SIG-M5 treated with dmso at 0.1 percent for 504 hours (cell line): ENCODE results near the gene SMCHD1.

Experiments used
- DNase-seq: peaks from one replicate; lab custom pipeline; 2025; ENCODE audit not compliant: unreplicated experiment; lab: John Stamatoyannopoulos, UW

Gene SMCHD1

DNA sequence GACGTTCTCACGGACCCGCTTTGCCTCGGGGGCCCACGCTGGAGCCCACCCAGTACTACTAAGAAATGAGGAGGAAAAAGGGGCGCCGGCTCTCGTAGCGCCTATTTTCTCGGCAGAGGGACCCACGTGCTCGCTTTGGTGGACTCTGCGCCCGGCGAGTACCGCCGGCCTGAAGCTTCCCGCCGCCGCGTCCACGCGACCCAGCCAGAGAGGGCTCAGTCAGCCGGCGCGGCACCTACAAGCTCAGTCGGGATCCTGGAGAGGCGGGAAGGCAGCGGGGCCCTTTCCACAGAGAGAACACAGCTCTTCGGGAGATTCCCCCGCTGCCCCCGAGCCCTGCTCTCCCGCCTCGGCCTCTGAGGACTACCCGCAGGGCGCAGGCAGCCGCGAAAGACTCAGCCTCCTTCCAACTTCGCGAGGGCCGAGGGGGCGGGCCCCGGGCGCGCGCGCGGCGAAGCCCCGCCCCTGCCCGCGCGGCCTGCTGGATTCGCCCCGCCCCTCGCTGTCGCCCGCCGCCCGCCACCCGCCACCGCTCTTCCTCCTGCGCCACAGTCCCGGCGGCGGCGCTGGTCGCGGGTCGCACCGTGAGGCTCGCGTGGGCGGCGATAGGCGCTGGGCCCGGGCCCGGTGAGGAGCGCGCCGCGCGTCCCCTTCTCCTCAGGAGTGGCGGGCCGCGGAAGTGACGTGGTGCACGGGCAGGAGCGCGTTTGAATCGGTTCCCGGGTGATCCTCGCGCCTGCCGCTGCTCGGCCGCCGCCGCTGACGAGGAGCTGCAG lies at the start of gene SMCHD1:
Gene SMCHD1 (plus strand): TSS at position 549 of the 776 bp plus-strand sequence. CDS start 350 bp downstream, outside the sequence.
- DNase-seq, result peak; percentile 77

DNA sequence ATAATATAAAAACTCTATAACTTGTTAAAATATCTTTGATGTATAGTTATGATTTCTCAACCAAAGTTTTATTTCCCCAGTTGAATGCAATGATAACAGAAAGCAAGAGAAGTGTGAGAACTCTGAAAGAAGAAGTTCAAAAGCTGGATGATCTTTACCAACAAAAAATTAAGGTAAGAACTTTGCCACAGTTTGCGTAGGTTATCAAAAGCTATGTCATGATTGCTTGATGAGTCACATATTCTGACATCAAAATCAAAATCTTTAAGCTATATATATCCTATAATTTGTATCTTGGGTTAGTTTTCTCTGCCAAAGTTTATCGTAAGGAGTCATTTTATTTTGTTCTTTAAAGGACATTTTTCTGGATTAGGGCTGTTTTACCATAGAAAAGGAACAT lies 49.2 kb upstream of the SMCHD1 start:
- DNase-seq, result no peak

DNA sequence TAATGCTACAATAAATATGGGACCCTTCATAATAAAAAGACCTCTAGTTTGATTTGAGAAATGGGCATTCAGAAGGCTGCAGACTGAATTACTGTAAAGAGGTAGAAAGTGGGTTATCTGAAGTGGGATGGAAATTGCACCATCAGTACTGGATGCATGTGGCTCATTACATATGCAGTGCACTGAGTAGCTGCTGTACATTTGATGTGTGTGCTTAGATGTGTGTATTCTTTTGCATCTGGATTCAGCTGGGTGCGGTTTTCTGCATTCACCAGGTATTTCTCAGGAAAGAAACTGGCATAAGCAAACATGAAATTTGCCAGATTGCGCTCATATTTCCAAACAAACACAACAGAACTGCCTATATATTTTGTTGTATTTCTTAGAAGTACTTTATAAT lies 45.9 kb upstream of the SMCHD1 start:
- DNase-seq, result no peak

DNA sequence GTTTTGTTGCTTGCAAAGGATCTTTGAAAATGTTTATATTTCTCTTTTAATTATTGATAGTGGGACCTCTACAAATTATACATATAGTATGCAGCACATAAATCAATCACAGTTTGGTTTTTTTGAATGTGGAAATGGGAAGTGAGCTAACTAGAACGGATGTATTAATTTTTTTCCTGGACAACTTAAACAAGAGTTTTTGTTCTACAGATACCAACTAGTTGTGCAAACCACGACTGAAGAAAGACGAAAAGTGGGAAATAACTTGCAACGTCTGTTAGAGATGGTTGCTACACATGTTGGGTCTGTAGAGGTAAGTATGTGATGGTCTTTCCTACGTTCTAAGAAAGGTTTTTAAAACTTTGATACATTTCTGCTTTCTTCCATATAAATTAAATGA lies 45.0 kb upstream of the SMCHD1 start:
- no peak for DNase-seq

DNA sequence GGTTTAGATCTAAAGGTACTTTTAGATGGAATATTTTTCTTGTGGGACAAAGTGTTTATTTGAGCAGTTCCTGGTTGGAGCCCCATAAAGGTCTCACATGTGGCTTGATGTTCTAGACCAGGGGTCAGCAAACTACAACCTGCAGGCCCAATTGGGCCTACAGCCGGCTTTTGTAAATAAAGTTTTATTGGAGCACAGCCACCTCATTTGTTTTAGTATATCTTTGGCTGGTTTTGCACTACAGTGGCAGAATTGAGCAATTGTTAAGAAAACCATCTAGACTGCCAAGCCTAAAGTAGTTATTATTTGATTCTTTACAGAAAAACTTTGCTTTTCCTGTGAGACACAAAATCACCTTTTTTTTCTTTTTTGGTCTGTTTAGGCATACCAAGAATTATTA lies 42.5 kb upstream of the SMCHD1 start:
- DNase-seq, result no peak

DNA sequence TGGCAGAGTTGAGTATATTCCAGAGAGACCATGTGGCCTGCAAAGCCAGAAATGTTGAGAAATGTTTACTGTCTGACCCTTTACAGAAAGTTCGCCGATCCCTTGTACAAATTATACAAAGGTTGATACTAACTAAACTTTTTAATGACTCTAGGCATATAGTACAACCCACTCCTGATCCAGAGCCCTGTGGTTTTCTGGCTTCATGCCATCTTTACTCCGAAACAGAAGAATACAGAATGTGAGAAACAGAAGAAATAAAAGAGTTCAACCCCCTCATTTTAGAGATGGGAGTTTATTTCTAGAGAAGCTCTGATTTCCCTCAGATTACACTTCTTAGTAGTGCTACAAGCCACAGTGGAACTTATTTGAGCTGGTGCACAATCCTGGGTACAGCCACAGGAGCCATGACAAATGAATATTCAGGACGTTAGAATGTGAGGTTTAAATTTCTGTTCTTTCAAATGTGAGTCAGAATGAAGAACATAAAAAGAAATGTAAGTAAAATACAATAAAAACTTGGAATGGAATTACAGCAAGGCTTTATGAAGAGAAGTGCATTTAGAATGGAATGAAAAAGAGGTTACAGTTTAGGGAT lies 38.0 kb upstream of the SMCHD1 start:
- no peak for DNase-seq

DNA sequence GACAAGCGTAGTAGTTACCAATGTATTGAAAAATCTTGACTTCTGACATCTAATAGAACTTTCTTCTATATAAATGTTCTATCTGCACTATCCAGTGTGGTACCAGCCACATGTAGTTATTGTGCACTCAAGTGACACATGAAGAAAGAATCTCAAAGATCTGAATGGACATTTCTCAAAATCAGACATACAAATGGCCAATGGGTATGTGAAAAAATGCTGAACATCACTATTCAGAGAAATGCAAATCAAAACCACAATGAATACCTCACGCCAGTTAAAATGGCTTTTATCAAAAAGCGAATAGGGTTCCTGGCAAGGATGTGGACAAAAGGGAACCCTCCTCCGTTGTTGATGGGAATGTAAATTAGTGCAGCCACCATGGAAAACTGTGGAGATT lies 37.5 kb upstream of the SMCHD1 start:
- no peak for DNase-seq

DNA sequence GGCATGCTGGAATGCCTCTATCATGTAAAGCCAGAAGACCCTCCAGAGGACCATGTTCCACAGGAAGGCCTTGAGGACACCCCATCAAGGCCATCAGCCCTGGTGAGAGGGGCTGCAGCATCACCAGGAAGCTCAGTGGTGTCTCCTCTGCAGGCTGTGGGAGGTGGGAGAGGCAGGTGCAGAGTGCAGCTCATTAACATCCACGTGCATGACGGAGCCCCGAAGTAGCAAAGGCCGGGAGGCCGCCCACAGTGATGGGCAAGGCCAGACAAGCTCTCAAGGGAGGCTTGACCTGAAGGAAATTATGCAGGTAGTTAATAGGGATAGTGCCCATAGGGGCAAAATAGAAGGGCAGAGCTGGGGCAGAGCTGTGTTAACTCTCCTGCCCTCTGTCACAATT lies 30.3 kb upstream of the SMCHD1 start:
- DNase-seq, result no peak

DNA sequence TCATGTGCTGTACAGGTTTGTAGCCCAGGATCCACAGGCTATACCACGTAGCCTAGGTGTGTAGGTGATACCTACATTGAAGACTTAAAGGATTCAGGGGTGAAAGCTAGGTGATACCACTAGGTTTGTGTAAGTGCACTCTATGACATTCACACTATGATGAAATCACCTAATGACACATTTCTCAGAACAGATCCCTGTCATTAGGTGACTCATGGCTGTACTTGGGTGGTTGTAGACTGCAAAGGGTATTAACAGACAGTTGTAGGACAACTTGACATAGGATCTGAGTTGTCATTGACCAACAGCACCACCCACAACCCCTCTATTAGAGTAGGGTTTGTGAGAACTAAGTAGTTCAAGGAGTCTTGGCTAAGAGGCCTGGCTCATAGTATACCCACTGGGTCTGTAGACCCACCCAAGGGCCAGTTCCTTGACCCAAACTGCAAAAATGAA lies 27.7 kb upstream of the SMCHD1 start:
- peak; percentile 37 for DNase-seq

DNA sequence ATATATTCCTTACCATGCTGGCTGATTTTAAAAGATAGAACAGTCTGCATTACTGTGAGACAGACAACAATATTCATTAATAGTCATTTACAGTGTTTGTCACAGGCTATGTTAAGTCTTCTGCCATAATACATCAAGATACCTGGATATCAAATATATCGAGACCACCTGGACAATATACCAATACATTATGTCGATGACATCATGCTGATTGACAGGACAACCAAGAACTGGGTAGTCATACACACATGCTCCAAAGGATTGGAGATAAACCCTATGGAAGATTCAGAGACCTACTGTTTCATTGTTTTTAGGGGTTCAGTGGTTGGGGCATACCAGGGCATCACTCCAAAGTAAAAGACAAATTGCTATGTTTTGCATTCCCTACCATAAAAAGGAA lies 26.5 kb upstream of the SMCHD1 start:
- DNase-seq, result no peak

DNA sequence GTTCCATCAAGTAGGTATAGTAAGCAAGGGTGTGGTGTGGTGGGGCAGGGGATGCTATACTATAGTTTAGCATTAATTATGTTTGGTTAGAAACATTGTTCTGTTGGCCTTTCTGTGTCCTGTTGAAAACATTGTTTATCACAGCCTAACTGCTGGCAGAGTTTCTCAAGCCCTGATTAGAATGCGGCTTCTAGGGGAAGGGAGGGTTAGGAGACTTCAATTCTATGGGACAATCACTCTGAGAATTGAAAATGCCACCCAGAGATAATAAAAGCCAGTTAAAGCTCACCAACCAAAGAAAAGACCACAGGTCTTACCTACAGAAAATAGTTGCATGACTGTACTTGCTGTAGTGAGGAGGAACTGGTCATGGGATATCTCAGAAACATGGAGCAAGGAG lies 19.9 kb upstream of the SMCHD1 start:
- no peak for DNase-seq

DNA sequence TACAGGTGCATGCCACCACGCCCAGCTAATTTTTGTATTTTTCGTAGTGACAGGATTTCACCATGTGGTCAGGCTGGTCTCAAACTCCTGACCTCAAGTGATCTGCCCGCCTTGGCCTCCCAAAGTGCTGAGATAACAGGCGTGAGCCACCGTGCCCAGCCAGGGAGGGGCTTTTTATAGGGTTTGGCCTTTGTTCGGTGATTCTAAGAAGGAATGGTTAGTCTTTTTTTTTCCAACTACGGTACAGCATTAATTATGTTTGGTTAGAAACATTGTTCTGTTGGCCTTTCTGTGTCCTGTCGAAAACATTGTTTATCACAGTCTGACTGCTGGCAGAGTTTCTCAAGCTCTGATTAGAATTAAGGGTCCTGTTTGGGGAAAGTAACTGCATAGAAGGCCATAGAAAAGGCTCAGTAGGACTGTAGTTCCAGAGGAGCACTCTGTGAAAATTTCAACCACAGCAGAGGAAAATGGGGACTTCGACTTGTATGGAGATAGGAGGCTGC lies 19.3 kb upstream of the SMCHD1 start:
- no peak for DNase-seq

DNA sequence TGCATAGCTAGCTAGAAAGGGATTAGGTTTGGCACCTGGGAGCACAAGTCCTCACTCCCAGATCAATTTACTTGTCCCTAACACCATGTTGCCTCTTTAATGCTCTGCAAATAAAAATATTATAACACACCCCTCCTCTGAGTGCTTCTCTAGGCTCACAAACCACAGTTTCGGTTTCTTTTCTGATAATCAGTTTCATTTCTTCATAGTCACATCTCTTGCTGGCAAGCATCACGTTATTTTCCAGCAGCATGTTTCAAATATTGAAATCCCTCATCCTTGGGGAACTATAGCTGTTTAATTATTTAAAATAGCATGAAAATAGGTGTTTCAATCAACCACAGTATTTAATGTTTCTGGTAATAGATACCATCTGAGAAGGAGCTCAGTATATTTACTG lies 13.9 kb upstream of the SMCHD1 start:
- DNase-seq, result peak; percentile 90

DNA sequence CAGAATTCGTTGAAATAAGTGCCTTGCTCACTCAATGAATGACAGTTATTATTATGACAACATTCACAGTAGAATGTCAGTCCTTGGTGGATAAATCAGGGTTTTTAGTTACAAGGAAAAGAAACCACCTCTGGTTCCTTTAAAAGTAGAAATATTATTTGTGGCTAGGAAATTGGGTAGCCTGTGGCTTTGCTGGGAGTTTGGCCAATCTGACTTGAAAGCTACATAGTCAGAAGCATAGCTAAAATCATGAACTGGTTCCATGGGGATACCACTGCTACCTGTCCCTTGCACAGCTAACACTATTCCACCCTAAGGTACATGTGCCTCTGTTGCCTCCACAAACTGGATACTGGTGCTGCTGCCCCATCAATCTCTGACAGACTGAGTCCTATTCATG lies 12.8 kb upstream of the SMCHD1 start:
- no peak for DNase-seq

DNA sequence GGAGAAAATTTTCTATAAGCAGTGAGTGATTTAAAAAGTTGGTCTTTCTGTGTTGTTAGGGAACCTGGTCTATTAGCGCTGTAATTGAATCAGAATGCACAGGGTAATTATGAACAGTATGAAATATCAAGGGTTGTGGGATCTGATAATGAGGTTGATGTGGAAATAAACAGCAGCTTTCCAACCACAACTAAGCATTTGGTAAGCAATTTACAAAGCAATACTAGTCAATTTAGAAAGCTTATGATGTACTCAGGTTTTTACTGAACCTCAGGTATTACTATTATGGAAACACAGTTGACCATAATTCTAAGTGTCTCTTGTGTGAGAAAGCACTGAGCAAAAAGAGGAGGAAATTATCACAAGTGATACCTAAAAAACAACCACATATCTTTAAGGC lies 11.0 kb upstream of the SMCHD1 start:
- no peak for DNase-seq

DNA sequence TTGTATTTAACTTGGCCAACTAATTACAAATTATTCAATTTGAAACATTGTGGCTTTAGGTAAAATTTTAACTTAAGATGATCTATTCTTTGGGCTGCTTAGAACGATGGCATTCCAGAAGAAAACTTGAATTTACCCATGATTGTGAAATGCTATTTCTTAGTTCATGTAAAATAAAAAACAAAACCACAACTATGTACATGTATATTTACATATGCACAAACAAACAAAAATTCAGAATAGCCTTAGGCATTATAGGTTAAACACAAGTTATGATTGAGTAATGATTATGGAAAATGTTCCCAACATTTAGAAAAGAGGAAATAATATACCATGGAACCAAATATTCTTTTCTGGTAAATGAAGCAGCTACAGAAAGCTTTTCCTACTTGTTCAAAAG lies 3.5 kb upstream of the SMCHD1 start:
- no peak for DNase-seq

DNA sequence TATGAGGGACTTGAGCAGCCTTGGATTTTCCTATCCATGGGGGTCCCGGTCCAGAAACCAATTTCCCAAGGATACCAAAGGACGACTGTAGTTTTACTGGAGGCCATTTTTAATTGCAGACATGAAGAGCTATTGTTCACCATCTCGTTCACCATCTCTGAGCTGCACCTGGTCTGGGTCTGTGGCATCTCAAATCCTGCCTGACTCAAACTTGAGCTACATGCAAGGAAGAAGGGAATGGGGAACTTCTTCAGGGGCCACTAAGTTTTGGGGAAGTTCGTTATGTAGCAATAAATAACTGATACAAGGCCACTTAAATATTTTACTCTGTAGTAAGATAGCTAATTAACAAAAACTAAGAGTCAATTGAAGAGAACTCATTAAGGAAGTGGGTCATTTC lies 2.1 kb upstream of the SMCHD1 start:
- peak; percentile 85 for DNase-seq

DNA sequence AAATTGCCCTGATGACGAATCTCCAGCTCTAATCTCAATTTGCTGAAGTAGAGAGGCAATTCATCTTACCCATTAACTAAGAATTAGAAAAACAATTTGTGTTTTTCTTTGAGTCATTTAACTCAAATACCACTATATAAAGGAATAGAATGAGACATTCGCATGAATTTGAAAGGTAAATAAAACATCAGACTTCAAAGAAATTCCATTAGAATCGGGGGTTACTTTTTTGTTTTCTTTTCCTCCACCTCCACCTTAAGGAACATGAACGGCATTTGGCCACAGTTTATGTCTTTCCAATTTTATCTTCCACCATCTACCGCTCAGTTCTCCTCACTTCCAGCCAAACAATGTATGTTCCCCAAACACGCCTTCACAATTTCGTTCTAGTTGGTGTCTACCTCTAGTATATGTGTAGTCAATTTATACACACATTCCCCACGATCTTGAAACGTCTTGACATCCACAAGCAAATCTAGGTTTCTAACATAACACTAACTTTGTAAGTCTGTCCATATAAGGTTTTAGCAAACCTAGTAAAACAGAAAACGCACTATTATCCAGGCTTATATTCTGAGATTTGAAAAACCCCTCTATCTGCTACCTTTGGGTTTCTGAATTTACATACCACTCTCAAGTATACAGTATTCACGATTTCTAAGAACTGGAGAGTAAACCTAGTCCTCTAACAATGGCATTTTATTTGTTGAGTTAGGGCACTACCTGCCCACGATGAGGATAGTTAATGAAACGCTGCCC lies 1.2 kb upstream of the SMCHD1 start:
- no peak for DNase-seq

DNA sequence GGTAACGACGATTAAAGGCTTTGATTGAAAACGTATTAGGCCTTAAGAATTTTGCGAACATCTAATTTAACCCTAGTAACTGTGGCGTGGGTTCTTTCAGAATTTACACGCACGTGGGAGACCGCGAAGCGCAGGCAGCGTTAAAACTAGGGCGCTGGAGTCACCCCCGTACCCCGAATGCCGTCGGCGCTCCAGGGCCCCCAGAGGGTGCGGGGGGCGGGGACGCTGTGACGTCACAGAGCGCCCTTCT lies 673 bp upstream of the SMCHD1 start:
- DNase-seq, result no peak

DNA sequence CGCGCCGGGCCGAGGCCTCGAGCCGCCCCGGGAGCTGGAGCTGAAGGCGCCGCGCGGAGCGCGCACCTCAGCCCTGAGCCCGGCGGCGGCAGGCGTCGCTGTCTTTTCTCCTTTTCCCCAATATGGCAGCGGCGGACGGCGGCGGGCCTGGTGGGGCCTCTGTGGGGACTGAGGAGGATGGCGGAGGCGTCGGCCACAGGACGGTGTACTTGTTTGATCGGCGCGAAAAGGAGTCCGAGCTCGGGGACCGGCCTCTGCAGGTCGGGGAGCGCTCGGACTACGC lies 369 bp downstream of the SMCHD1 start:
- peak; percentile 39 for DNase-seq

DNA sequence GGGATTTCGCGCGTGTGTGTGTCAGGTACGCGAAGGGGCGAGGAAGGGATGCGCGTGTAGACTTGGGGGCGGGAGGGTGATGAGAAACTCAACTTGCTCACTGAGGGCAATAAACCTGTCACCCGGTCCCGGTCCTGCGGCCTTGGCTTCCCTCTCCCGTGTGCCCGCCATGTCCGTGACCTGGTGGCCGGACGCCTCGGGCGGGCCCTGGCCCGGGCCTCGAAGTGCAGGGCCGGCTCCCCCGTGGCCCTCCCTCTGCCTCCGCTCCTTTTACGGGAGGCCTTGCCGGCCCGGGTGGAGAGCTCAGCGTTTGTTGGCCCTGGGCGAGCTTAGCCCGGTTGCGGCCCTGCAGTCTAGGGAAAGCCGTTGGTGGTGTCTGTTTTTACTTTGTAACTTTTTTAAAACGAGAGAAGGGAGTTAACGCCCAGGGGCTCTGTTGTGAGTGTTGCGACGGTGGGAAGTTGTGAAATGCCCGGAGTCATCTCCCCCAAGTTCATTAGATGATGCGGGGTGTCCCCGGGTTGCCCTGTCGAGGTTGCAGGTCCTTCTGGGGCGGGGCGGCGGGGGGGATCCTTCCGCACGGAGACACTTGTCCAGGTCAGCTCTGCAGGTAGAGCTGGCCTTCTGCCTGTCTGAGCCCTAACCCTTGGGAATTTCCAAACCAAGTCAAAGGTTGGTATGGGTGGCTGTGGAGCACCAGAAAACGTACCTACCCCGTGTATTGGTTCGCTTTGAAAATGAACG lies 883 bp downstream of the SMCHD1 start:
- DNase-seq, result peak; percentile 82
